DMS 273 (cell line): ENCODE data around the gene HUS1.
"Not testable (repeated sequence)": the region's sequence is repeated elsewhere in the genome, so short reads cannot be mapped to it uniquely, and the experiment has no call there.

Experiments
- DNase-seq: peaks from one replicate; lab custom pipeline; 2025; ENCODE audit not compliant: unreplicated experiment; lab: John Stamatoyannopoulos, UW

Gene HUS1

GRCh38 chr7:47979145-47979831 lies at the start of gene HUS1:
HUS1 (minus strand) TSS chr7:47979615; CDS start chr7:47979519, 96 bp downstream.
- peak; percentile 99 for DNase-seq

GRCh38 chr7:48028938-48029337 lies 49.5 kb upstream of the HUS1 start, which contains the start of gene SUN3:
SUN3 (minus strand) TSS chr7:48029107; CDS start chr7:48028938, 169 bp downstream.
- no peak for DNase-seq

GRCh38 chr7:48025624-48026023 lies 46.2 kb upstream of the HUS1 start:
- no peak for DNase-seq

GRCh38 chr7:48017674-48018073 lies 38.3 kb upstream of the HUS1 start:
- no peak for DNase-seq

- DNase-seq = no peak
Measured at GRCh38 chr7:48016641-48017040, 37.2 kb upstream of the HUS1 start.

GRCh38 chr7:48011951-48012350 lies 32.5 kb upstream of the HUS1 start:
- DNase-seq = no peak

- DNase-seq = no peak
Measured at GRCh38 chr7:48011323-48011722, 31.9 kb upstream of the HUS1 start.

- DNase-seq = no peak
Measured at GRCh38 chr7:48009954-48010353, 30.5 kb upstream of the HUS1 start.

GRCh38 chr7:48009257-48009656 lies 29.8 kb upstream of the HUS1 start:
- DNase-seq = no peak

- DNase-seq = no peak
Measured at GRCh38 chr7:48006866-48007265, 27.5 kb upstream of the HUS1 start.

- DNase-seq = peak; percentile 28
Measured at GRCh38 chr7:48004638-48005037, 25.2 kb upstream of the HUS1 start.

- DNase-seq = peak; percentile 77
Measured at GRCh38 chr7:48004032-48004431, 24.6 kb upstream of the HUS1 start.

GRCh38 chr7:48000164-48000563 lies 20.7 kb upstream of the HUS1 start:
- not testable (repeated sequence) for DNase-seq

- DNase-seq = no peak
Measured at GRCh38 chr7:47999413-47999812, 20.0 kb upstream of the HUS1 start.

- no peak for DNase-seq
Measured at GRCh38 chr7:47992446-47992845, 13.0 kb upstream of the HUS1 start.

- DNase-seq = peak; percentile 55
Measured at GRCh38 chr7:47991741-47992311, 12.4 kb upstream of the HUS1 start.

GRCh38 chr7:47991270-47991669 lies 11.9 kb upstream of the HUS1 start:
- DNase-seq = no peak

GRCh38 chr7:47990592-47990991 lies 11.2 kb upstream of the HUS1 start:
- no peak for DNase-seq

GRCh38 chr7:47989607-47990400 lies 10.4 kb upstream of the HUS1 start:
- not testable (repeated sequence) for DNase-seq

GRCh38 chr7:47988496-47989386 lies 9.3 kb upstream of the HUS1 start:
- DNase-seq = no peak

- DNase-seq = no peak
Measured at GRCh38 chr7:47982610-47983009, 3.2 kb upstream of the HUS1 start.
